Endothelial cell of umbilical vein (primary cell): ENCODE data around the gene RASAL1. TPM values are rescaled to one million over a fixed set of nuclear protein-coding genes. Genes with fewer than 3 reads are reported as not detected.

Experiments
- BruUV-seq: library from RNA; stranded (reverse); fragments of 400-500 nt; replicated peaks from 2 replicates; lab custom pipeline; 2021; lab: Mats Ljungman, UMichigan
- CTCF ChIA-PET: fragments of 300-600, 350-600 bp; sonication (Branson Sonifier 250); formaldehyde crosslinking; loops from one replicate; lab custom pipeline; 2021; ENCODE audit warnings: antibody characterized with exemption, inconsistent platforms; lab: Charles Lee
- POLR2A ChIA-PET: fragments of 300-600, 350-600 bp; sonication (Branson Sonifier 250); formaldehyde crosslinking; loops from one replicate; lab custom pipeline; 2021; ENCODE audit warnings: antibody characterized with exemption, inconsistent platforms; lab: Charles Lee
- DNase-seq: peaks from one replicate; pipeline ENCODE4 v3.0.0-alpha.2; 2011; ENCODE audit warnings: low read depth, low spot score
- FAIRE-seq: peaks from 2 replicates; lab custom pipeline; 2011; peaks lifted over from hg19 to GRCh38; lab: Jason Lieb, UNC
- H2AFZ ChIP-seq: 2 replicates; pipeline ENCODE4 v1.6.0; 2012; ENCODE audit warnings: low read depth, low read length, control low read depth, inconsistent platforms
- H3K27ac ChIP-seq: 2 replicates; pipeline ENCODE4 v1.5.1; 2011; ENCODE audit warnings: low read depth, mild to moderate bottlenecking, control low read depth, low read length, moderate library complexity; ENCODE audit not compliant: insufficient read depth
- H3K27me3 ChIP-seq, 2 experiments: 2 replicates each; pipeline versions ENCODE4 v1.6.0 to v1.6.1; 2011; ENCODE audit warnings: low read length in 2 of 2, mixed read lengths in 1 of 2; ENCODE audit not compliant: control insufficient read depth in 2 of 2, insufficient read depth in 2 of 2
- H3K36me3 ChIP-seq, 2 experiments: 2 replicates in 1 of 2; 3 replicates in 1 of 2; pipeline ENCODE4 v1.5.1; 2011; ENCODE audit warnings: low read length in 2 of 2, mild to moderate bottlenecking in 1 of 2, moderate library complexity in 1 of 2; ENCODE audit not compliant: control insufficient read depth in 2 of 2, insufficient read depth in 2 of 2; ENCODE audit errors: extremely low read depth in 1 of 2
- H3K4me1 ChIP-seq: 3 replicates; pipeline ENCODE4 v1.5.1; 2011; ENCODE audit warnings: mild to moderate bottlenecking, low read length; ENCODE audit not compliant: control insufficient read depth, insufficient read depth; ENCODE audit errors: extremely low read depth
- H3K4me2 ChIP-seq: 2 replicates; pipeline ENCODE4 v1.6.1; 2011; ENCODE audit warnings: low read length, control low read depth, mixed read lengths; ENCODE audit not compliant: insufficient read depth
- H3K4me3 ChIP-seq, 3 experiments: fragments of 200-600 bp in 1 of 3; sonication (generic), shearing (Covaris generic) in 1 of 3; replicated peaks in 1 of 3; 2 replicates each; pipeline ENCODE4 v1.5.1; 2011 to 2016; ENCODE audit warnings: control low read depth in 3 of 3, low read length in 3 of 3, mild to moderate bottlenecking in 2 of 3, inconsistent platforms in 1 of 3, low read depth in 1 of 3, moderate library complexity in 1 of 3; ENCODE audit not compliant: insufficient read depth in 1 of 3
- H3K79me2 ChIP-seq: 2 replicates; pipeline ENCODE4 v1.6.0; 2012; ENCODE audit warnings: low read length, inconsistent platforms; ENCODE audit not compliant: control insufficient read depth, insufficient read depth
- H3K9ac ChIP-seq: replicated peaks from 2 replicates; pipeline ENCODE3; 2011; ENCODE audit warnings: low read length, control low read depth; ENCODE audit not compliant: insufficient read depth; ENCODE audit errors: extremely low read depth
- H3K9me1 ChIP-seq: replicated peaks from 3 replicates; pipeline ENCODE4 v1.6.0; 2011; ENCODE audit warnings: mild to moderate bottlenecking, low read length; ENCODE audit not compliant: control insufficient read depth, insufficient read depth; ENCODE audit errors: extremely low read depth
- H3K9me3 ChIP-seq: replicated peaks from 2 replicates; pipeline ENCODE4 v1.5.1; 2012; ENCODE audit warnings: low read length, inconsistent platforms; ENCODE audit not compliant: control insufficient read depth, insufficient read depth
- H4K20me1 ChIP-seq: replicated peaks from 2 replicates; pipeline ENCODE3; 2011; ENCODE audit warnings: mild to moderate bottlenecking, low read length; ENCODE audit not compliant: control insufficient read depth, insufficient read depth; ENCODE audit errors: extremely low read depth
- EZH2 ChIP-seq: IDR thresholded peaks from 2 replicates; pipeline ENCODE4 v1.6.1; 2012; ENCODE audit warnings: borderline replicate concordance, low read depth, mild to moderate bottlenecking, moderate library complexity, low read length, inconsistent platforms; ENCODE audit not compliant: severe bottlenecking
- MYC ChIP-seq: IDR thresholded peaks from one replicate; pipeline ENCODE4 v1.6.1; 2011; ENCODE audit warnings: mild to moderate bottlenecking, low read depth, low read length
- POLR2AphosphoS5 ChIP-seq: IDR thresholded peaks from 2 replicates; pipeline ENCODE4 v1.6.1; 2012; ENCODE audit warnings: low read depth, mild to moderate bottlenecking, control low read depth, low read length, moderate library complexity; ENCODE audit not compliant: insufficient read depth
- dilution Hi-C: fragments of 300-500 bp; cut with MboI; formaldehyde crosslinking; loops from one replicate; pipeline ENCODE4 v1.15.0; 2019; ENCODE audit warnings: low sequenced_read_pairs; ENCODE audit not compliant: extremely low pct_ligation_motif_present
- intact Hi-C: fragments of 100-400 bp; cut with micrococcal nuclease; formaldehyde crosslinking; loops from one replicate; pipeline ENCODE4 v1.10.0; 2022
- polyA plus RNA-seq, 4 experiments: library from polyadenylated mRNA; depleted of rRNA in 3 of 4; stranded (reverse) in 3 of 4; unstranded in 1 of 4; fragments of >200 nt; gene quantifications; 2 replicates each; pipeline versions ENCODE4 v1.2.1 to v1.2.3, GENCODE V29; 2011 to 2012; ENCODE audit warnings: missing spikeins in 1 of 4
- total RNA-seq: library from RNA; stranded (reverse); gene quantifications from 2 replicates; pipeline ENCODE4 v1.2.3, GENCODE V29; 2021
- TF ChIP-seq, protein P1 (sequence below), 2 donors: IDR thresholded peaks; 1 replicate in 1 of 2; 2 replicates in 1 of 2; pipeline ENCODE4 v1.5.1; 2011; ENCODE audit warnings: low read length in 2 of 2, mild to moderate bottlenecking in 2 of 2, moderate library complexity in 2 of 2, control low read depth in 1 of 2, inconsistent platforms in 1 of 2, low read depth in 1 of 2; ENCODE audit not compliant: insufficient read depth in 1 of 2; ENCODE audit errors: extremely low read depth in 1 of 2

Gene RASAL1
- total and polyA plus RNA-seq, 2 donors (not counting 3 experiments of a cell fraction or from before 2014, with no cell fraction given): not detected

DNA sequence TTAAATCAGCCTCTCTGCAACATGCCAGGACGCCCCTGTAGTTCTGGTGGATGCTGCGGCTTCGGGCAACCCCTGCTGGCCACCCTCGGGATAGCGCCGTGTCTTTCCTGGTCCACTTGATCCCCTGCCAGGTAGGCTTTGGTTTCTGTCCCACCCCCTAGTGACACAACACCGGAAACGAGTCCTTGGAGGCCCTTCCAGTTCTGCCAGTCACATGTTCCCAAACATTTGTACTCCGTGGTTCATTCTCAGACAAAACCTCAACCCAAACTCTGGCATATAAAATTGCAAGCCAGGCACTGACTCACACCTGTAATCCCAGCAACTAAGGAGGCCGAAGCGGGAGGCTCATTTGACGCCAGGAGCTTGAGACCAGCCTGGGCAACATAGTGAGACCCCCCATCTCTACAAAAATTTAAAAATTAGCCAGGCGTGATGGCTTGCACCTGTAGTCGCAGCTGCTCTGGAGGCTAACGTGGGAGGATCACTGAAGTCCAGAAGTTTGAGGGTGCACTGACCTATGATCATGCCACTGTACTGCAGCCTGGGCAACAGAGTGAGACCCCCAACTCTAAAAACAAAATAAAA, 37.0 kb downstream of the RASAL1 start:
- no peaks in the 10 kb centered on the region for H3K4me1 ChIP-seq
- H3K9me1 ChIP-seq: no peaks in the 10 kb centered on the region
- H3K4me3 ChIP-seq: no peak overlapping the region
- H3K27ac ChIP-seq: no peak overlapping the region
- dilution Hi-C loops (no loop called here), intact Hi-C loops (loop anchor here (1.0 to 5.0 kb wide), 4 partner anchors 50 to 198 kb away; no protein-coding TSS in a partner anchor)
- no peak overlapping the region for H3K9ac ChIP-seq
- ChIA-PET POLR2A (interaction anchor here (0.6 kb wide), 1 partner anchor 32 kb away, joined by 6 read pairs; no protein-coding TSS in a partner anchor), CTCF (interaction anchor here (0.6 to 7.1 kb wide), 8 partner anchors 11 to 198 kb away, joined by 3 to 99 read pairs (median 3); partner anchors contain the start of gene OAS2)
- no peaks in the 10 kb centered on the region for H3K27me3 ChIP-seq
- no peaks in the 10 kb centered on the region for H3K79me2 ChIP-seq
- no peaks in the 10 kb centered on the region for H3K36me3 ChIP-seq
- BruUV-seq: no TSS peak
- no peak overlapping the region for H2AFZ ChIP-seq
- peak; percentile 54 for DNase-seq
- no peaks in the 10 kb centered on the region for H4K20me1 ChIP-seq
- H3K9me3 ChIP-seq: no peaks in the 10 kb centered on the region
- H3K4me2 ChIP-seq: no peak overlapping the region
- peak; percentile 78 for FAIRE-seq
- TF ChIP-seq MYC (no peak), POLR2AphosphoS5 (no peak), EZH2 (no peak)
- TF ChIP-seq, protein P1, sequence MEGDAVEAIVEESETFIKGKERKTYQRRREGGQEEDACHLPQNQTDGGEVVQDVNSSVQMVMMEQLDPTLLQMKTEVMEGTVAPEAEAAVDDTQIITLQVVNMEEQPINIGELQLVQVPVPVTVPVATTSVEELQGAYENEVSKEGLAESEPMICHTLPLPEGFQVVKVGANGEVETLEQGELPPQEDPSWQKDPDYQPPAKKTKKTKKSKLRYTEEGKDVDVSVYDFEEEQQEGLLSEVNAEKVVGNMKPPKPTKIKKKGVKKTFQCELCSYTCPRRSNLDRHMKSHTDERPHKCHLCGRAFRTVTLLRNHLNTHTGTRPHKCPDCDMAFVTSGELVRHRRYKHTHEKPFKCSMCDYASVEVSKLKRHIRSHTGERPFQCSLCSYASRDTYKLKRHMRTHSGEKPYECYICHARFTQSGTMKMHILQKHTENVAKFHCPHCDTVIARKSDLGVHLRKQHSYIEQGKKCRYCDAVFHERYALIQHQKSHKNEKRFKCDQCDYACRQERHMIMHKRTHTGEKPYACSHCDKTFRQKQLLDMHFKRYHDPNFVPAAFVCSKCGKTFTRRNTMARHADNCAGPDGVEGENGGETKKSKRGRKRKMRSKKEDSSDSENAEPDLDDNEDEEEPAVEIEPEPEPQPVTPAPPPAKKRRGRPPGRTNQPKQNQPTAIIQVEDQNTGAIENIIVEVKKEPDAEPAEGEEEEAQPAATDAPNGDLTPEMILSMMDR (IDR thresholded peaks at IDR 0.05; ENCODE audit: extremely low read depth in 1 of 2, insufficient read depth in 1 of 2, low read depth in 1 of 2, low read length in 2 of 2): peak; percentile 75 to 87
